SK-N-SH (cell line): ENCODE results near the gene KNOP1. TPM values are rescaled to one million over a fixed set of nuclear protein-coding genes. Genes with fewer than 3 reads are reported as not detected.
A peak's percentile ranks its signal among the peaks of the same experiment; 100 is the strongest.

Source experiments
- CTCF ChIA-PET: fragments of 300-600, 350-600 bp; formaldehyde crosslinking; extraction: SDS; loops from one replicate; lab custom pipeline; 2021; lab: Yijun Ruan, JAX
- POLR2A ChIA-PET: fragments of 350-600 bp; sonication (Branson Sonifier 250); formaldehyde crosslinking; extraction: SDS; loops from one replicate; lab custom pipeline; 2020; ENCODE audit warnings: antibody characterized with exemption, inconsistent platforms; lab: Yijun Ruan, JAX
- DNase-seq: peaks from one replicate; pipeline ENCODE4 v3.0.0; 2012
- H2AFZ ChIP-seq: fragments of 200-600 bp; sonication (generic); 2 replicates; pipeline ENCODE4 v1.8.1; 2016; ENCODE audit warnings: antibody characterized with exemption, mild to moderate bottlenecking, low read depth
- H3F3A ChIP-seq: fragments of 200-600 bp; sonication (generic); replicated peaks from 2 replicates; pipeline ENCODE3; 2016; ENCODE audit warnings: antibody characterized with exemption, mild to moderate bottlenecking; ENCODE audit not compliant: insufficient read depth
- H3K27ac ChIP-seq, 2 experiments: fragments of 200-500 bp in 1 of 2; fragments of 200-600 bp in 1 of 2; sonication (Bioruptor generic) in 1 of 2; sonication (generic), shearing (Covaris generic) in 1 of 2; 2 replicates each; pipeline versions ENCODE4 v1.5.1 to v1.6.1; 2014 to 2016; ENCODE audit warnings: low read depth in 2 of 2, inconsistent platforms in 1 of 2, low read length in 1 of 2, mild to moderate bottlenecking in 1 of 2, mixed read lengths in 1 of 2
- H3K27me3 ChIP-seq: fragments of 200-600 bp; sonication (generic), shearing (Covaris generic); 2 replicates; pipeline ENCODE4 v1.6.1; 2016; ENCODE audit warnings: mixed run types; ENCODE audit not compliant: insufficient read depth
- H3K36me3 ChIP-seq, 2 experiments: fragments of 200-500 bp in 1 of 2; fragments of 200-600 bp in 1 of 2; sonication (Bioruptor generic) in 1 of 2; sonication (generic) in 1 of 2; replicated peaks in 1 of 2; 2 replicates each; pipeline versions ENCODE3 to v1.5.1; 2014 to 2016; ENCODE audit warnings: low read length in 1 of 2, mild to moderate bottlenecking in 1 of 2; ENCODE audit not compliant: insufficient read depth in 2 of 2, control insufficient read depth in 1 of 2
- H3K4me1 ChIP-seq, 2 experiments: fragments of 200-500 bp in 1 of 2; fragments of 200-600 bp in 1 of 2; sonication (Bioruptor generic) in 1 of 2; sonication (generic), shearing (Covaris generic) in 1 of 2; 2 replicates each; pipeline versions ENCODE4 v1.5.1 to v1.6.1; 2014 to 2016; ENCODE audit warnings: low read depth in 1 of 2, low read length in 1 of 2, mixed run types in 1 of 2; ENCODE audit not compliant: insufficient read depth in 2 of 2, control insufficient read depth in 1 of 2
- H3K4me2 ChIP-seq: fragments of 200-600 bp; sonication (generic), shearing (Covaris generic); 2 replicates; pipeline ENCODE4 v1.6.1; 2017; ENCODE audit warnings: mixed run types
- H3K4me3 ChIP-seq, 2 experiments: fragments of 200-500 bp in 1 of 2; fragments of 200-600 bp in 1 of 2; sonication (Bioruptor generic) in 1 of 2; sonication (generic), shearing (Covaris generic) in 1 of 2; 2 replicates each; pipeline versions ENCODE4 v1.5.1 to v1.8.1; 2014 to 2016; ENCODE audit warnings: low read depth in 2 of 2, inconsistent platforms in 1 of 2, low read length in 1 of 2, mild to moderate bottlenecking in 1 of 2, mixed read lengths in 1 of 2, moderate library complexity in 1 of 2
- H3K79me2 ChIP-seq: fragments of 200-600 bp; sonication (generic); 2 replicates; pipeline ENCODE4 v1.8.1; 2017; ENCODE audit warnings: mild to moderate bottlenecking; ENCODE audit not compliant: insufficient read depth
- H3K9ac ChIP-seq: fragments of 200-600 bp; sonication (generic); 2 replicates; pipeline ENCODE4 v1.6.1; 2017; ENCODE audit warnings: mixed run types
- H3K9me2 ChIP-seq: fragments of 200-600 bp; sonication (generic); 2 replicates; pipeline ENCODE4 v1.6.1; 2017; ENCODE audit warnings: mixed run types
- H3K9me3 ChIP-seq: fragments of 200-600 bp; sonication (generic); 2 replicates; pipeline ENCODE4 v1.6.1; 2017; ENCODE audit warnings: mixed run types, mild to moderate bottlenecking, moderate library complexity
- H4K20me1 ChIP-seq: fragments of 200-600 bp; sonication (generic); 2 replicates; pipeline ENCODE4 v1.6.1; 2017; ENCODE audit warnings: mild to moderate bottlenecking, mixed run types; ENCODE audit not compliant: insufficient read depth
- CHD2 ChIP-seq: fragments of 150-350 bp; IDR thresholded peaks from 2 replicates; pipeline ENCODE4 v1.6.1; 2018; ENCODE audit warnings: low read length; ENCODE audit not compliant: partially characterized antibody
- CTCF ChIP-seq: fragments of 200-600 bp; sonication (generic); IDR thresholded peaks from 2 replicates; pipeline ENCODE4 v1.6.1; 2017; ENCODE audit warnings: antibody characterized with exemption, mild to moderate bottlenecking, moderate library complexity
- EP300 ChIP-seq, 2 experiments: IDR thresholded peaks; 2 replicates each; pipeline versions ENCODE4 v1.4.0 to v1.6.1; 2012; ENCODE audit warnings: borderline replicate concordance in 1 of 2, low read depth in 1 of 2, low read length in 1 of 2
- EZH2phosphoT487 ChIP-seq: fragments of 200-600 bp; sonication (generic); IDR thresholded peaks from 2 replicates; pipeline ENCODE4 v1.6.1; 2017; ENCODE audit warnings: low read depth, mixed run types, mild to moderate bottlenecking, antibody characterized with exemption, moderate library complexity, borderline replicate concordance
- MAX ChIP-seq: IDR thresholded peaks from 2 replicates; pipeline ENCODE4 v1.4.0; 2012; ENCODE audit warnings: low read depth
- MXI1 ChIP-seq: IDR thresholded peaks from 2 replicates; pipeline ENCODE4 v1.6.1; 2012; ENCODE audit warnings: mild to moderate bottlenecking, low read depth, low read length, improper control_type of control experiment
- RCOR1 ChIP-seq: fragments of 150-350 bp; IDR thresholded peaks from 2 replicates; pipeline ENCODE4 v1.6.1; 2017; ENCODE audit warnings: antibody characterized with exemption, low read length
- REST ChIP-seq: IDR thresholded peaks from 2 replicates; pipeline ENCODE4 v1.6.1; 2012; ENCODE audit warnings: mild to moderate bottlenecking, low read depth, low read length, moderate library complexity
- RFX5 ChIP-seq: IDR thresholded peaks from 2 replicates; pipeline ENCODE4 v1.6.1; 2012; ENCODE audit warnings: mild to moderate bottlenecking, improper control_type of control experiment, low read length
- SMC3 ChIP-seq: IDR thresholded peaks from 2 replicates; pipeline ENCODE4 v1.6.1; 2012; ENCODE audit warnings: low read depth, low read length, improper control_type of control experiment
- USF1 ChIP-seq: IDR thresholded peaks from 2 replicates; pipeline ENCODE4 v1.4.0; 2012; ENCODE audit warnings: low read depth, borderline replicate concordance
- YY1 ChIP-seq: IDR thresholded peaks from 2 replicates; pipeline ENCODE4 v1.4.0; 2012; ENCODE audit warnings: low read depth, mild to moderate bottlenecking
- ZBTB33 ChIP-seq: IDR thresholded peaks from 2 replicates; pipeline ENCODE4 v1.4.0; 2012; ENCODE audit warnings: low read depth, borderline replicate concordance
- WGBS: methylation state at CpG from one replicate; pipeline ENCODE4 v1.1.6; 2017; ENCODE audit warnings: low lambda C conversion rate; 5-methylcytosine and 5-hydroxymethylcytosine counted together
- polyA plus RNA-seq, 3 experiments: library from polyadenylated mRNA; depleted of rRNA; stranded (reverse); fragments of >200 nt; gene quantifications; 2 replicates each; pipeline ENCODE4 v1.2.3, GENCODE V29; 2012
- TF ChIP-seq, protein P1 (sequence below): IDR thresholded peaks from 2 replicates; pipeline ENCODE4; 2012

Gene KNOP1
- polyA plus RNA-seq, 1 of the 3 experiments (the other 2 are of a cell fraction): 13.2 TPM

DNA sequence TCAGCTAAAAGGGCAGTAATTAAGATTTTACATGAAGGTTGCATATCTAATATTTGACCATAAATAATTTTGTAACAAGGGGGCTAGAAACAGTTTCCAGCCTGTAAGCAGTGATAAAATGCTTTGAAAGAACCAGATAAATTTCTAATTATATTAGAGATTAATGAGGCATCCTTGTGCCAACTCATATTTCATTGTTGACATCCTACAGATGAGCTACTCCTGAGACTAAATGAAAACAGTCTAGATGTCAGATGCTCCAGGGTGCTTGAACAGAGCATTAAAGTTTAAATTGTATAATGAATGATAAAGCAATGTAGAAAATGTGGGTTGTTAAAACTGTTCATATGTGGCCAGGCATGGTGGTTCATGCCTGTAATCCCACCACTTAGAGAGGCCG is 23.3 kb upstream of the KNOP1 start:
- no peaks in the 10 kb centered on the region for H3K9me2 ChIP-seq
- peaks cover 0 to 3% of the 10 kb centered on the region in 2 experiments for H3K36me3 ChIP-seq
- no peaks in the 10 kb centered on the region for H3F3A ChIP-seq
- POLR2A ChIA-PET: no interaction called here
- H3K27ac ChIP-seq: no peak overlapping the region
- H3K9me3 ChIP-seq: no peaks in the 10 kb centered on the region
- no peaks in the 10 kb centered on the region for H3K79me2 ChIP-seq
- H3K9ac ChIP-seq: no peak overlapping the region
- TF ChIP-seq YY1 (no peak), CHD2 (peak; percentile 38), RCOR1 (peak; percentile 58), EP300 (IDR thresholded peaks at IDR 0.05; ENCODE audit: borderline replicate concordance in 1 of 2, low read depth in 1 of 2, low read length in 1 of 2) (peak in 1 of 2 experiments; percentile 75; a peak in 2 of 4 replicates), MXI1 (no peak)
- TF ChIP-seq, all 33 proteins: peak for 3
- H2AFZ ChIP-seq: no peak overlapping the region
- WGBS: 100% methylated on average over 1 of the region's 1 CpG
- CTCF ChIA-PET: no interaction called here
- no peaks in the 10 kb centered on the region for H3K27me3 ChIP-seq
- no peak overlapping the region for H3K4me2 ChIP-seq
- DNase-seq: peak; percentile 31
- no peaks in the 10 kb centered on the region for H4K20me1 ChIP-seq
- no peak overlapping the region for H3K4me3 ChIP-seq
- peaks cover 0 to 11% of the 10 kb centered on the region in 2 experiments; a peak in 1 of 4 replicates for H3K4me1 ChIP-seq

- Histone ChIP-seq H3K4me1 (peaks cover 0 to 11% of the 10 kb centered on the region in 2 experiments; a peak in 1 of 4 replicates), H3K9me3 (no peaks in the 10 kb centered on the region), H3K27me3 (no peaks in the 10 kb centered on the region), H4K20me1 (no peaks in the 10 kb centered on the region), H3K27ac (no peak overlapping the region), H3K79me2 (no peaks in the 10 kb centered on the region), H3K9me2 (no peaks in the 10 kb centered on the region), H3K4me3 (no peak overlapping the region), H2AFZ (no peak overlapping the region), H3K4me2 (no peak overlapping the region), H3K36me3 (peaks cover 0 to 11% of the 10 kb centered on the region in 2 experiments), H3F3A (no peaks in the 10 kb centered on the region), H3K9ac (no peak overlapping the region)
- WGBS: 93% methylated on average over 12 of the region's 12 CpGs
- CTCF ChIA-PET: interaction anchor here (0.6 kb wide), 1 partner anchor 149 kb away, joined by 3 read pairs; no protein-coding TSS in a partner anchor
- POLR2A ChIA-PET: no interaction called here
- no peak for DNase-seq
- no peak for TF ChIP-seq CTCF
- no peak for TF ChIP-seq SMC3
- no peak for TF ChIP-seq YY1
- no peak for TF ChIP-seq REST
- TF ChIP-seq EZH2phosphoT487: no peak
- no peak for TF ChIP-seq USF1
- TF ChIP-seq MAX: no peak
- TF ChIP-seq RFX5: no peak
- TF ChIP-seq, protein P1, sequence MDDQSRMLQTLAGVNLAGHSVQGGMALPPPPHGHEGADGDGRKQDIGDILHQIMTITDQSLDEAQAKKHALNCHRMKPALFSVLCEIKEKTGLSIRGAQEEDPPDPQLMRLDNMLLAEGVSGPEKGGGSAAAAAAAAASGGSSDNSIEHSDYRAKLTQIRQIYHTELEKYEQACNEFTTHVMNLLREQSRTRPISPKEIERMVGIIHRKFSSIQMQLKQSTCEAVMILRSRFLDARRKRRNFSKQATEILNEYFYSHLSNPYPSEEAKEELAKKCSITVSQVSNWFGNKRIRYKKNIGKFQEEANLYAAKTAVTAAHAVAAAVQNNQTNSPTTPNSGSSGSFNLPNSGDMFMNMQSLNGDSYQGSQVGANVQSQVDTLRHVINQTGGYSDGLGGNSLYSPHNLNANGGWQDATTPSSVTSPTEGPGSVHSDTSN: no peak
- no peak for TF ChIP-seq EP300 (IDR thresholded peaks at IDR 0.05; ENCODE audit: borderline replicate concordance in 1 of 2, low read depth in 1 of 2, low read length in 1 of 2)
- no peak for TF ChIP-seq CHD2
- no peak for TF ChIP-seq MXI1
- no peak for TF ChIP-seq ZBTB33
Observed at GRCh38 chr16:19737306-19738038, 19.4 kb upstream of the KNOP1 start.
